ENCODE data around the gene PRICKLE2.

Gene PRICKLE2

GRCh38 chr3:64110071-64110470 lies 115.2 kb downstream of the PRICKLE2 start:
- H3K9me2 ChIP-seq (replicated peaks; ENCODE audit: insufficient read depth, low read length) = no peaks in the 10 kb centered on the region
- no peak overlapping the region for H3K4me2 ChIP-seq (ENCODE audit: low read depth, low read length)
- H3K4me3 ChIP-seq (ENCODE audit: low read length) = no peak overlapping the region
- no peaks in the 10 kb centered on the region for H3K9me3 ChIP-seq (replicated peaks; ENCODE audit: insufficient read depth, low read length)
- H3K9ac ChIP-seq (ENCODE audit: low read length) = no peak overlapping the region
- H3K27ac ChIP-seq (ENCODE audit: low read length) = no peak overlapping the region
- no peak for DNase-seq
- no peaks in the 10 kb centered on the region for H3K27me3 ChIP-seq (replicated peaks; ENCODE audit: insufficient read depth, low read length)
- TF ChIP-seq, protein P1, sequence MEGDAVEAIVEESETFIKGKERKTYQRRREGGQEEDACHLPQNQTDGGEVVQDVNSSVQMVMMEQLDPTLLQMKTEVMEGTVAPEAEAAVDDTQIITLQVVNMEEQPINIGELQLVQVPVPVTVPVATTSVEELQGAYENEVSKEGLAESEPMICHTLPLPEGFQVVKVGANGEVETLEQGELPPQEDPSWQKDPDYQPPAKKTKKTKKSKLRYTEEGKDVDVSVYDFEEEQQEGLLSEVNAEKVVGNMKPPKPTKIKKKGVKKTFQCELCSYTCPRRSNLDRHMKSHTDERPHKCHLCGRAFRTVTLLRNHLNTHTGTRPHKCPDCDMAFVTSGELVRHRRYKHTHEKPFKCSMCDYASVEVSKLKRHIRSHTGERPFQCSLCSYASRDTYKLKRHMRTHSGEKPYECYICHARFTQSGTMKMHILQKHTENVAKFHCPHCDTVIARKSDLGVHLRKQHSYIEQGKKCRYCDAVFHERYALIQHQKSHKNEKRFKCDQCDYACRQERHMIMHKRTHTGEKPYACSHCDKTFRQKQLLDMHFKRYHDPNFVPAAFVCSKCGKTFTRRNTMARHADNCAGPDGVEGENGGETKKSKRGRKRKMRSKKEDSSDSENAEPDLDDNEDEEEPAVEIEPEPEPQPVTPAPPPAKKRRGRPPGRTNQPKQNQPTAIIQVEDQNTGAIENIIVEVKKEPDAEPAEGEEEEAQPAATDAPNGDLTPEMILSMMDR (IDR thresholded peaks at IDR 0.05; ENCODE audit: low read length) = no peak
- no peaks in the 10 kb centered on the region for H3K4me1 ChIP-seq (ENCODE audit: low read length)
- H3F3A ChIP-seq (ENCODE audit: insufficient read depth, low read length) = no peaks in the 10 kb centered on the region
- no peaks in the 10 kb centered on the region for H4K20me1 ChIP-seq (ENCODE audit: insufficient read depth, low read length)
- H3K36me3 ChIP-seq (replicated peaks; ENCODE audit: insufficient read depth, low read length) = no peaks in the 10 kb centered on the region
- H3K79me2 ChIP-seq (ENCODE audit: low read length) = no peaks in the 10 kb centered on the region
- no peak overlapping the region for H2AFZ ChIP-seq (ENCODE audit: low read length)

DNA sequence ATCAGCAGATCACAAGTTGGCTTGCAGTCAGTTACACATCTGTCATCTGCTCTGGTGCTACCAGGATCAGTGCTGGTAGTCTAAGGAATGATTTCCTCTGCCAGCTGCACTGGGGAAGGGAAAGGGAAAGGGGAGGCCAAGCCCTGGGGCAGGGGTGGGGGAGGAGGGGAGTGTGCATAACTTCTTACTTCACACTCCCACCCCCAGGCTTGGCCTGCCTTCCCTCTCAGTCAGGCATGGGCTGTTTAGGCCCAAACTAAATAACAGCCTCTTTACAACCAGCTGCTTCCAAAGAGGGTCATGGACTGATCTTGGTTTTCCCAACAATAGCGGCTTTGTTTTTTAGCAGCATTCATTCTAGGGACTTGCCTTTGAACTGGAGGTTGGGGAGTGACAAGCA lies 115.8 kb downstream of the PRICKLE2 start:
- Histone ChIP-seq H3K9me2 (replicated peaks; ENCODE audit: insufficient read depth, low read length) (no peaks in the 10 kb centered on the region), H3K27ac (ENCODE audit: low read length) (no peak overlapping the region), H3K36me3 (replicated peaks; ENCODE audit: insufficient read depth, low read length) (no peaks in the 10 kb centered on the region), H2AFZ (ENCODE audit: low read length) (no peak overlapping the region), H3F3A (ENCODE audit: insufficient read depth, low read length) (no peaks in the 10 kb centered on the region), H3K4me2 (ENCODE audit: low read depth, low read length) (no peak overlapping the region), H4K20me1 (ENCODE audit: insufficient read depth, low read length) (no peaks in the 10 kb centered on the region), H3K79me2 (ENCODE audit: low read length) (no peaks in the 10 kb centered on the region), H3K9me3 (replicated peaks; ENCODE audit: insufficient read depth, low read length) (no peaks in the 10 kb centered on the region), H3K27me3 (replicated peaks; ENCODE audit: insufficient read depth, low read length) (no peaks in the 10 kb centered on the region), H3K9ac (ENCODE audit: low read length) (no peak overlapping the region), H3K4me1 (ENCODE audit: low read length) (no peaks in the 10 kb centered on the region), H3K4me3 (ENCODE audit: low read length) (no peak overlapping the region)
- DNase-seq = no peak
- TF ChIP-seq, protein P1 (IDR thresholded peaks at IDR 0.05; ENCODE audit: low read length) = no peak
- TF ChIP-seq EZH2phosphoT487 (IDR thresholded peaks at IDR 0.05; ENCODE audit: low read length) (no peak), EZH2 (optimal IDR thresholded peaks at IDR 0.05; ENCODE audit: low read depth, low read length) (no peak)

DNA sequence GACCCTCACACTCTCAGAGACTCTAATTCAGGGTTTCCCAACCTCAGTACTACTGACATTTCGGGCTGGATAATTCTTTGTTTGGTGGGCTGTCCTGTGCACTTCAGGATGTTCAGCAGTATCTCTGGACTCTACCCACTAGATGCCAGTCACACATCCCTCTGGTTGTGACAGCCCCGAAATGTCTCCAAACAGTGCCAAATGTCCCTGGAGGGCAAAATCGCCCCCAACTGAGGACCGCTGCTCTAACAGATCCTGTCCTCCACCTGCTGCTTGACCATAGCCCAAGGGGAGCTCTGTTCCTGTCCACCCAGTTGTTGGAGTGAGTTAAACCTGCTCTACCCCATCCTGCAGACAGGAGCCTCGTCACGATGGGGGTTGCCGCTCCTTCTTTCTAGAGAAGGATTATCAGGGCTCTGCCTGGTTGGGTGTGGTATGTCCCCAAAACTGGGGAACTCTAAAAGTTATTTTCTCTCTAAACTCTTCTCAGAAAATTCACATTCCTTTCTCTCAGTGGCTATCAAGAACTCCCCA lies 116.4 kb downstream of the PRICKLE2 start:
- no peak overlapping the region for H3K4me3 ChIP-seq (ENCODE audit: low read length)
- H3K9ac ChIP-seq (ENCODE audit: low read length) = no peak overlapping the region
- no peak for DNase-seq
- H3K9me2 ChIP-seq (replicated peaks; ENCODE audit: insufficient read depth, low read length) = no peaks in the 10 kb centered on the region
- H3K4me2 ChIP-seq (ENCODE audit: low read depth, low read length) = no peak overlapping the region
- H3K27me3 ChIP-seq (replicated peaks; ENCODE audit: insufficient read depth, low read length) = no peaks in the 10 kb centered on the region
- H3K9me3 ChIP-seq (replicated peaks; ENCODE audit: insufficient read depth, low read length) = no peaks in the 10 kb centered on the region
- H3K4me1 ChIP-seq (ENCODE audit: low read length) = no peaks in the 10 kb centered on the region
- no peaks in the 10 kb centered on the region for H3F3A ChIP-seq (ENCODE audit: insufficient read depth, low read length)
- H2AFZ ChIP-seq (ENCODE audit: low read length) = no peak overlapping the region
- no peaks in the 10 kb centered on the region for H3K36me3 ChIP-seq (replicated peaks; ENCODE audit: insufficient read depth, low read length)
- TF ChIP-seq EZH2phosphoT487 (IDR thresholded peaks at IDR 0.05; ENCODE audit: low read length) (no peak), EZH2 (optimal IDR thresholded peaks at IDR 0.05; ENCODE audit: low read depth, low read length) (no peak)
- TF ChIP-seq, protein P1 (IDR thresholded peaks at IDR 0.05; ENCODE audit: low read length) = no peak
- H3K27ac ChIP-seq (ENCODE audit: low read length) = no peak overlapping the region
- no peaks in the 10 kb centered on the region for H4K20me1 ChIP-seq (ENCODE audit: insufficient read depth, low read length)
- H3K79me2 ChIP-seq (ENCODE audit: low read length) = no peaks in the 10 kb centered on the region

Data from MM.1S (cell line).